IPS DF 6.9 (cell line): ENCODE results near the gene WIPF2.
A peak's percentile ranks its signal among the peaks of the same experiment; 100 is the strongest.

ENCODE experiments used
- DNase-seq: peaks from one replicate; pipeline ENCODE4 v3.0.0-alpha.2; 2013; ENCODE audit warnings: low read depth, low spot score
- H3K27ac ChIP-seq: one replicate; pipeline ENCODE4 v1.5.1; 2013; ENCODE audit warnings: low read length, control low read depth
- H3K27me3 ChIP-seq: 2 replicates; pipeline ENCODE4 v1.6.1; 2013; ENCODE audit warnings: mild to moderate bottlenecking, low read length; ENCODE audit not compliant: control insufficient read depth, insufficient read depth
- H3K36me3 ChIP-seq: 2 replicates; pipeline ENCODE4 v1.6.1; 2013; ENCODE audit warnings: low read length; ENCODE audit not compliant: control insufficient read depth, insufficient read depth
- H3K4me1 ChIP-seq: 2 replicates; pipeline ENCODE4 v1.6.1; 2013; ENCODE audit warnings: low read length; ENCODE audit not compliant: control insufficient read depth, insufficient read depth
- H3K4me3 ChIP-seq: 2 replicates; pipeline ENCODE4 v1.5.1; 2013; ENCODE audit warnings: mild to moderate bottlenecking, low read length
- H3K9me3 ChIP-seq: 2 replicates; pipeline ENCODE4 v1.6.1; 2013; ENCODE audit warnings: low read length, inconsistent platforms; ENCODE audit not compliant: control insufficient read depth, insufficient read depth
- WGBS: extraction: QIAGEN DNeasy Blood & Tissue Kit; methylation state at CpG from one replicate; pipeline ENCODE4 v1.1.7; 2013; ENCODE audit warnings: mixed read lengths, missing lambda C conversion rate; ENCODE audit not compliant: insufficient read length, insufficient coverage; 5-methylcytosine and 5-hydroxymethylcytosine counted together

WIPF2 gene

GRCh38 chr17:40178021-40178601, 41.0 kb upstream of the WIPF2 start:
- no CpG with 5 or more reads among the region's 46 CpGs for WGBS
- H3K36me3 ChIP-seq: no peaks in the 10 kb centered on the region
- DNase-seq: no peak
- no peaks in the 10 kb centered on the region for H3K4me1 ChIP-seq
- no peaks in the 10 kb centered on the region for H3K9me3 ChIP-seq
- peak overlapping the region; percentile 26; the same call in 1 of the 2 replicates for H3K4me3 ChIP-seq
- no peak overlapping the region for H3K27ac ChIP-seq
- no peaks in the 10 kb centered on the region for H3K27me3 ChIP-seq

DNA sequence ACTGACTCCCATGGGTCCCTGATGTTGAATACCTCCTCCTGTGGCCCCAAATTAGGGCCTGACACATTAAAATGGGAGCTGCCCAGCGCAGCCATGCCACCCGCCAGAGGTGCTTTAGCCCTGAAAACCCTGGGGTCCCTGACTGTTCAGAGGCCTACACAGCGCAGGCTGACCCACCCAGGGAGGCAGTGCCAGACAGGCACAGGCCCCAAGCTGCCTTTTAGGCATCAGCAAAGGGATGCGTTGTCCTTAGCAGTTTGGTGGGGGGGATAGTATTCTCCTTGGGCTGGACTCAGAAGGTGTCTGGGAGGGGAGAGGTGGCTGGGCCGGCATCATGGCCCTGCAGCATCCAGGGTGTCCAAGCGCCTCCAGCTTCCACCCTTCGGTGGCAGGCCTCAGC, 40.4 kb upstream of the WIPF2 start:
- Histone ChIP-seq H3K27ac (no peak overlapping the region), H3K4me3 (no peak overlapping the region; the same call in 1 of the 2 replicates), H3K36me3 (no peaks in the 10 kb centered on the region), H3K27me3 (no peaks in the 10 kb centered on the region), H3K4me1 (no peaks in the 10 kb centered on the region), H3K9me3 (no peaks in the 10 kb centered on the region)
- no peak for DNase-seq
- WGBS: no CpG with 5 or more reads among the region's 7 CpGs

DNA sequence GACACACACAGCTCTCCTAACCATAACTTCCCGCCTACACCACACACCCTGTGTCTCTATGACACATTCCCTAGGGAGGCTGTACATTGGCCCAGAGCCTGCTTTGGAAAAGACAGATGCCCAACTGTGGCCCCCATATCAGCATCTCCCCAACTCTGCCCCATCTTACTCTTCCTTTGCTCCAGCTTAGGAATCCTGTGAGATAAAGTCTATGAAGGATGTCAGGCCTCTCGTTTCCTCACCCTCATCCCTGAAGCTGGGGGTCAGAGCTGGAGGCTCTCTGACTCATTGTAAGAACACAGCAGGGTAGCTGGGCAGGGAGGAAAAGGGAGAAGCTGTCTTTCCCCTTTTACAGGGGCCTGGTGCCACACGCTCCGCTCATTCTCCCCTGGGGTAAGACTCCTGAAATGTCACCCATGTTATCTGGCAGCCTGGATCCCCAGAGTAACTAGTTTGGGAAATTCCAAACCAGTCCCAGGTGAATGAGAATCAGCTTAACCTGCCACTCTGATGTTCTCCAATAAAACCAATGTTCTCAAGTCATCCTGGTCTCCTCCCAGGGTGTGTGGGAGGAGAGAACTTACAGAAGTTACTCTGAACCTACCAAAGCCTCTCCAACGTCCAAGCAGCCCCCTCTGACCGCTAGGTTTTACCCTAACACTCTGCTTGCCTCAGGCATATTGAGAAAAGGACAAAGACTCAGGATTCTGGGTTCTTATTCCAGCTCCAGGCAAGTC, 39.0 kb upstream of the WIPF2 start:
- Histone ChIP-seq H3K4me3 (no peak overlapping the region), H3K4me1 (no peaks in the 10 kb centered on the region), H3K36me3 (no peaks in the 10 kb centered on the region), H3K27me3 (no peaks in the 10 kb centered on the region), H3K27ac (no peak overlapping the region), H3K9me3 (no peaks in the 10 kb centered on the region)
- DNase-seq: no peak
- WGBS: no CpG with 5 or more reads among the region's 6 CpGs

DNA sequence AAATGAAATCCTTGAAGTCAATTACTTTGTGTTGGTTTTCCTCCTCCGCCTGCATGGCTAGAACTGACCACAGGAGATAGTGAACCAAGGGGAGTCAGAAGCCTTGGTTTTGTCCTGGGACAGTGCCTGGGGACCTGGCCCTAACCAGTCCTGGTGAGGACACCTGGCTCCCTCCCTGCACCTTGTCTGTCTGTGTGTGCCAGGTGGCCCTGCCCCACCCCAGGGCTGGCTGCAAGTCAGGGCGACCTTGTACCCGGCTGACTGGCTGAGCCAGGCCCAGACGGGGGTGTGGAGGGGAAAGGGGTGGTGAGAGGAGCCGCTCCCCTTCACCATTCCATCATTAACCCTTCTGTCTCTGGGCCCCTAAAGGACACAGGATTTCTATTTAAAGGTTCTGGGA, 38.4 kb upstream of the WIPF2 start:
- Histone ChIP-seq H3K27ac (no peak overlapping the region), H3K9me3 (no peaks in the 10 kb centered on the region), H3K4me1 (no peaks in the 10 kb centered on the region), H3K27me3 (no peaks in the 10 kb centered on the region), H3K36me3 (no peaks in the 10 kb centered on the region), H3K4me3 (no peak overlapping the region)
- DNase-seq: no peak
- WGBS: no CpG with 5 or more reads among the region's 5 CpGs

- Histone ChIP-seq H3K4me3 (no peak overlapping the region), H3K9me3 (no peaks in the 10 kb centered on the region), H3K36me3 (no peaks in the 10 kb centered on the region), H3K27ac (no peak overlapping the region), H3K4me1 (no peaks in the 10 kb centered on the region), H3K27me3 (no peaks in the 10 kb centered on the region)
- WGBS: no CpG with 5 or more reads among the region's 8 CpGs
- DNase-seq: no peak
Observed at GRCh38 chr17:40181205-40181604, 37.9 kb upstream of the WIPF2 start.

DNA sequence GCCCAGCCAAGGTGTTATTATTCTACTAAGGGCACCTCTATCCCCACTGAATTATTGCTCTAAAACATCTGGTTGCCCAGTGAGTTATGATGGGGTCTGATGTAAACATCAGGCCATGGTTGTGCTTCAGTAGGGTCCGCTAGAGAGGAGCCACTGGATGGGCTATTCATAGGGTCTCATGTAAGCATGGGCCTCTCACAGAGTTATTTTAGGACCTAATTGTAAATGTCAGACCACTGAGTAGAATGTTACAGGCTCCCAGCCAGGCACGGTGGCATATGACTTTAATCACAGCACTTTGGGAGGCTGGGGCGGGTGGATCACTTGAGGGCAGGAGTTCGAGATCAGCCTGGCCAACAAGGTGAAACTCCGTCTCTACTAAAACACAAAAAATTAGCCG, 36.5 kb upstream of the WIPF2 start:
- no peak overlapping the region for H3K27ac ChIP-seq
- H3K36me3 ChIP-seq: no peaks in the 10 kb centered on the region
- WGBS: no CpG with 5 or more reads among the region's 6 CpGs
- no peaks in the 10 kb centered on the region for H3K27me3 ChIP-seq
- H3K9me3 ChIP-seq: no peaks in the 10 kb centered on the region
- no peak overlapping the region for H3K4me3 ChIP-seq
- no peaks in the 10 kb centered on the region for H3K4me1 ChIP-seq
- no peak for DNase-seq

DNA sequence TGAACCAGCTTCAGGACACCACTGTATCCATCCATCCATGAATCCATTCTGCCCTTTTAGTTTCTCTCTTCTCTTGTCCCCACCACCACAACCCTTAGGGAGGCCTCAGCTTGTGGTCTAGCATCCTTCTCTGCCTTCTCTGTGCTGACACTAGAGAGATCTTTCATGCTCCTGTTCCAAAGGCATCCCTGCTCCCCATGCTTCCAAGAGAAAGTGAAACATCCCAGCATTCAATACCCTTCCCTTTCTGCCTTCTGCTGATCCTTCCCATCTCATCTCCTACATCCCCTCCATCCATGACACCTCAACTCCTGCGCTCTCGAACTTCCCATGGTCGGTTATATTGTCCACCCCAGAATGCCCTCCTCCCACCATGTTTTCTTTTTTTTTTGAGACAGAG, 31.9 kb upstream of the WIPF2 start:
- no peaks in the 10 kb centered on the region for H3K9me3 ChIP-seq
- H3K4me3 ChIP-seq: no peak overlapping the region
- H3K4me1 ChIP-seq: peaks cover 3% of the 10 kb centered on the region; the same call in 1 of the 2 replicates
- WGBS: no CpG with 5 or more reads among the region's 3 CpGs
- no peaks in the 10 kb centered on the region for H3K27me3 ChIP-seq
- H3K36me3 ChIP-seq: 0 out of 2 replicates have a peak, but pooled peaks cover 5% of the 10 kb centered on the region
- no peak for DNase-seq
- H3K27ac ChIP-seq: no peak overlapping the region

GRCh38 chr17:40188694-40189093, 30.4 kb upstream of the WIPF2 start:
- Histone ChIP-seq H3K4me1 (peaks cover 3% of the 10 kb centered on the region; the same call in 1 of the 2 replicates), H3K27me3 (no peaks in the 10 kb centered on the region), H3K36me3 (0 out of 2 replicates have a peak, but pooled peaks cover 5% of the 10 kb centered on the region), H3K9me3 (no peaks in the 10 kb centered on the region), H3K27ac (no peak overlapping the region), H3K4me3 (no peak overlapping the region)
- WGBS: no CpG with 5 or more reads among the region's 6 CpGs
- no peak for DNase-seq

DNA sequence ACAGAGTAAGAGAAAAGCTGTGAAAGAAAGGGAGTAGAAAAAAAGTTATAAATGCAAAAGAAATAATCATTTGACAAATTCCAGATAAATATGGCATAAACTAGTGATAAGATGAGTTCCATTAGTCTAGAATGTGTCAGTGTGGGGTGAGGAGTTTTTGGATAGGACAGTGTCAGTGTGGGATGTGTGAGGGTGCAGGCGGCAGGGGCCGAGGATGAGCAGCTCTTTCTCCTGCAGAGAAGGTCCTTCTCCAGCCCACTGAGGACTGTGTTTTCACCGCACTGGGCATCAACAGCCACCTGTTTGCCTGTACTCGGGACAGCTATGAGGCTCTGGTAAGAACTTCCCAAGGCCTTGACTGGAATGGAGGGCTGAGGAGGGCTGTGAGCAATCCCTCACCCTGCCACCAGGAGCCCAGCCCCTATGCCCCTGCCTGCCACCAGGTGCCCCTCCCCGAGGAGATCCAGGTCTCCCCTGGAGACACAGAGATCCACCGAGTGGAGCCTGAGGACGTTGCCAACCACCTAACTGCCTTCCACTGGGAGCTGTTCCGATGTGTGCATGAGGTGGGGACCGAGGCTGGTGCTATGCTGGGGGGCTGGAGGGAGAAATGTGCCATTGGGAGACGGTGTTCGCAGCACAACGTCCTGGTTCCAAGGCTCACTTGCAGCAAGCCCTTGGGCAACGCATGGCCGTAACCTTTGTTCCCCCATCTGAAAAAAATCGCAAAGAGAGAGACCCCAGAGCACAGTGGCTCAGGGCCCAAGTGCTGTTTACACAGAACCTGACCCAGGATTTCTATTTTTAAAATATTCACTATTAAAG, 28.7 kb upstream of the WIPF2 start:
- Histone ChIP-seq H3K27me3 (no peaks in the 10 kb centered on the region), H3K4me1 (peaks cover 6% of the 10 kb centered on the region), H3K4me3 (peak overlapping the region; percentile 11; the same call in 1 of the 2 replicates), H3K27ac (no peak overlapping the region), H3K9me3 (no peaks in the 10 kb centered on the region), H3K36me3 (0 out of 2 replicates have a peak, but pooled peaks cover 5% of the 10 kb centered on the region)
- WGBS: no CpG with 5 or more reads among the region's 15 CpGs
- no peak for DNase-seq
